DMS53 treated with DMSO at 0.1 percent for 48 hours (cell line): ENCODE results near the gene OLFML2A.
"Not testable (repeated sequence)": the region's sequence is repeated elsewhere in the genome, so short reads cannot be mapped to it uniquely, and the experiment has no call there.

ENCODE experiments used
- DNase-seq: peaks from one replicate; lab custom pipeline; 2025; ENCODE audit not compliant: unreplicated experiment; lab: John Stamatoyannopoulos, UW

Gene OLFML2A

DNA sequence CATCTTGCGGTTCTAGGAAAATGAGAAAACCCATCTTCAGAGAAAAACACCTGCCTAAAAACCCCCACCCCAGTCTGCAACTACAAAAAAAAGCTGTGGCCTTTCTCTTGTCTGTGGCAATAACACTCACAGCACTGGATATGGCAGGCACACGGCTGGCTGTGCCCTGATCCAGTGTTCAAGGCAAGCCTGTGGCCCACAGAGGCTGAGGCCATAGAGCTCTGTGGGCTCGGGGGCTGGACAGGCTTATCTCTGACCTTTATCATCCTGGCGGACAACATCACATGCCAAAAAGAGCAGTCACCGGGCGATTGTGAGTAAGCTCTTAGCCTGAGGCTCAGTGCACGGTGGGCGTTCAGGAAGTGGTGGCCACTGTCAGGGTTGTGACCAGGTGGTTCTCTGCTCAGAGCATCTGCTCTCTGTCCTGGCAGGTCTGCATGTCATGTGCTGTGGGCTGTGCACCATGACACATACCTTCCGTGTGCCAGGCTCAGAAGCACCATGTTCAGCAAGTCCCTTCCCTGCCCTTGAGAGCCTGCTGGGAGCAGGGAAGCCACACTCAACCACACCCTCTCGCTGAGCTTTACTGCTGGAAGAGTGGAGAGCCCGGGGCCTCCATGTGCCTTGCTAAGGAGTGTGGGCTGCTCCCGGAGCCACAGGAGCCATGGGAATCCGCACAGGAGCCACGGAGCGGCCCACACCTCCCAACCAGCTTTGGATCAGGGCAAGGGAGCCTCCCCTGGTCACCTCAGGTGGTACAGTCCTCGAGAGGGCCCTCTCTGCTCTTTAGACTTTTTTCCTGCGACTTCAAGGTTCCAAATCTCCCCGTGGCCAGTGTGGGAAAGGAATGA, 41.7 kb downstream of the OLFML2A start:
- DNase-seq = no peak

DNA sequence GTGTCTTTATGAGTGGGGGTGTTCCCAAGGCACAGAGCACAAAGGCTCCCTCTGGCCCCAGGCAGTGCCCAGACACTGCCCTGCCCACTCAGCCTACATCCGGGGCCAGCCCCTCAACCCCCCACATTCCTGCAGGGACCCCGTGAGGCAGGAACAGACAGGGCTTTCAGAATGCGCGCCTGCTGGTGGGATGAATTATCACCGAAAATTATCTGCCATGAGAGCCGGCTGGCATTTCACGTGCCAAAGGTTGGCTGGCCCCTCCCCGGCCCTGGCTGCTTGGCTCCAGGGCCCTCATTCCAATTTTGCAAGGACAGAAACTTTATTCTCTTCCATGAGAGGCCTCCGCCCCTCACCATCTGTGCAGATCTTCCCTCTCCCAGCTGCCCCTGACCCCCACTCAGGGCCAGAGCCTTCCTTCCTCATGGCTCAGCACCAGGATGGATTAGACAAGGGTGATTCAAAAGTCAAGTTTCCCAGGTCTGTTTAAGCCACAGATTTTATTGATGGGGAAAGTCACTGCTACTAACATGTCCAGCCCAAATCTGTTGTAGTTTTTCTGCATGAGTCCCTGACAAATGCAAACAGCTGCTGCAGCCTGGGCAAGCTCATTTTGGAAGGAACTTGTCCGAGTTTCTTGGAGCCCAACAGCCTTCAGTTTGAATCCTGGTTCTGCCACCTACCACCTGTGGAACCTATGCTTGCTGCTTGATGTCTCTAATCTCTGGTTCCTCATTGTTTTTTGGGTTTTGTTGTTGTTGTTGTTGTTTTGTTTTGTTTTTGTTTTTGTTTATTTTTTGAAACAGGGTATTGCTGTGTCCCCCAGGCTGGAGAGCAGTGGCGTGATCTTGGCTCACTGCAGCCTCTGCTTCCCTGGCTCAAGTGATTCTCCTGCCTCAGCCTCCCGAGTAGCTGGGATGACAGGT, 44.0 kb downstream of the OLFML2A start:
- DNase-seq = no peak

DNA sequence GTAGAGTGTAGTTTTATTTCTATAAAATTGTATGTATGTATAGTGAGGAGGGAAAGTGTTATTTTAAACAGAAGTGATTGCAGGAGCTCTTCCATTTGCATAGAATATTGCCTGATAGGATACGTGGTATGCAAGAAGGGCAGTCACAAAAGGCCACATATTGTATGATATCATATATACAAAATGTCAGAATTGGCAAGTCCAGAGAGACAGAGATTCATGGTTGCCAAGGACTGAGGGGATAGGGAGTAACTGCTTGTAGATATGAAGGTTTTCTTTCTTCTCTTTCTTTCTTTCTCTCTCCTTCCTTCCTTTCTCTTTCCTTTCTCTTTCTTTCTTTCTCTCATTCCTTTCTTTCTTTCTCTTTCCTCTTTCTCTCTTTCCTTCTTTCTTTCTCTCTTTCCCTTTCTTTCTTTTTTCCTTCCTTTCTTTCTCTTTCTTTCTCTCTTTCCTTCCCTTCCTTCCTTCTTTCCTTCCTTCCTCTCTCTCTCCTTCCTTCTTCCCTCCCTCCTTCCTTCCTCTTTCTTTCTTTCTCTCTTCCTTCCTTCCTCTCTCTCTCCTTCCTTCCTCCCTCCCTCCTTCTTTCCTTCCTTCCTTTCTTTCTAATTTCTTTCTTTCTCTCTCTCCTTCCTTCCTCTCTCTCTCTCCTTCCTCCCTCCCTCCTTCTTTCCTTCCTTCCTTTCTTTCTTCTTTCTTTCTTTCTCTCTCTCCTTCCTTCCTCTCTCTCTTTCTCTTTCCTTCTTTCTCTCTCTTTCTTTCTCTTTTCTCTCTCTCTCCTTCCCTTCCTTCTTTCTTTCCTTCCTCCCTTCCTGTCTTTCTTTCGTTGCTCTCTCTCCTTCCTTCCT, 51.8 kb downstream of the OLFML2A start:
- DNase-seq = no peak

DNA sequence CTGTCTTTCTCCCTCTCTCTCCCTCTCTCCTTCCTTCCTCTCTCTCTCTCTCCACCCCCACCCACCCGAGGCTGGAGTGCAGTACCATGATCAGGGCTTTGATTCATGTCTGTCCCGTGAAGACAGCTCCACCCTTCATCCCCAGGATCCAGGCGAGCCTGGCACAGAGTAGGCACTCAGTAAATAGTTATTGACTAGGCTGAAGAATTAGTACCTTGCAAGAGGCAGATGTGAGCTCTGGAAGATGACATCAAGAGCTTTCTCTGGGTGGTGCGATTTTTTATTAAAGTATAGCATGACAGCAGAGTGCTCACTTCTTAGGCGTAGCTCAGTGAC, 52.4 kb downstream of the OLFML2A start:
- DNase-seq = no peak

DNA sequence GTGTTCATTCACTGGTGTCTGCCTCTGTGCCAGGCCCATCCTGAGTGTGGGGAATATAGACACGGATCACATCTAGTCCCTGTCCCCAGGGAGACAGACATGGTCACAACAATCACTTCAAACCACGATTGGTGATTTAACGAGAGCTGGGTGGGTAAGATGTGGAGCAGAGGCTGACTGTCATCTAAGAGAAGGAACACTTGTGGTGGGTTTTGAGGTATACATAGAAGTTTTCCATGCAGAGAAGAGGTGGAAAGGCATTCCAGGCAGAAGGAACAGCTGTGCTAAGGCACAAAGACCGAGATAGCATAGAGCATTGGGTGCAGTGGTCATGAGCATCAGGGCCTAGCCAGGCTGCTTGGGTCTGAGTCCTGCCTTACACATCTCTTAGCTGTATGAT, 53.7 kb downstream of the OLFML2A start:
- no peak for DNase-seq

DNA sequence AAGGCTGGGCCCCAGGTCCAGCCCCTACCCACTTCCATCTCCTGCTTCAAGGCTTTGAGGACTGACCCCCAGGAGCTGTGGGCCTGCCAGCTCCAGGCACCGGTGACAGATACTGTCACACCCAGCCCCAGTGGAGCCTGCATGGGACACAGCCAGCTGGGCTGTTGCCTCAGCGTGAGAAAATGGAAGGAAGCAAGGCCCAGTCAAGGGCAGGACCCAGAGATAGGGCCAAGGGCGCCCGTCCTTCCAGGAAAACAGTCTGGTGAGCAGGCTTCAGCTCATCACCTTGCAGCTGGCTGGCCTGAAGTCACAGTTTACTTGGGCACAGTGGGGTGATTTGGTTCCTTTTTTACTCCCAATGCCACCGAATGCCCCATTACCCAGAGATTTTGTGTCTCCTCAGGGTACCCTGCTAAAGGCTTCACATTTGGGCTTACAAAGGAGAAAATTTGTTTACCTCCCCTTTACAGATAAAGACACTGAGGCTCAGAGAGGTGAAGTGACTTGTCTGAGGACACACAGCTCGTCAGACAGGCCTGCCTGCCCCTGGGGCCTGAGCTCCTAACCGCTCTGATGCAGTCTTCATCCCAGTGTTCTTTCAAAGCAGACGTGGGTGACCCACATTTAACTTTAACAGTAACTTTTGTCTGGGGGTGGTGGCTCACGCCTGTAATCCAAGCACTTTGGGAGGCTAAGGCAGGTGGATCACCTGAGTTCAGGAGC, 54.9 kb downstream of the OLFML2A start:
- DNase-seq = no peak

DNA sequence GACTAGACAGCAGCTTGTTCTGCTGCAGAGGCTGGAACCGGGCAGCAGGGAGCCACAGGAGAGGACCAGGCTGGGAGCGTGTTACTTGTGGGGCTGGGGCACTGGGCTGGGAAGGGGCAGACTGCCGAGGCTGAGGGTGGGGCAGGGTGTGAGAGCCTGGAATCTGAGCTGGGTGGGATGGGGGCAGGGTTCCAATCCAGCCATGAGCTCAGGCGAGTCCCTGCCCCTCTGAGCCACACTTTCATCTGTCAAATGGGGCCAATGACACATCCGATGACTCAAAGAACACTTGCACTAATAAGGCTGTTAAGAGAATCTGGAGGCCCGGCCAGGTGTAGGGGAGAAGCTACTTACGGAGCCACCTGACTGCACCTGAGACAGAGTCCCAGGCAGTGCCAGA, 57.7 kb downstream of the OLFML2A start:
- no peak for DNase-seq

DNA sequence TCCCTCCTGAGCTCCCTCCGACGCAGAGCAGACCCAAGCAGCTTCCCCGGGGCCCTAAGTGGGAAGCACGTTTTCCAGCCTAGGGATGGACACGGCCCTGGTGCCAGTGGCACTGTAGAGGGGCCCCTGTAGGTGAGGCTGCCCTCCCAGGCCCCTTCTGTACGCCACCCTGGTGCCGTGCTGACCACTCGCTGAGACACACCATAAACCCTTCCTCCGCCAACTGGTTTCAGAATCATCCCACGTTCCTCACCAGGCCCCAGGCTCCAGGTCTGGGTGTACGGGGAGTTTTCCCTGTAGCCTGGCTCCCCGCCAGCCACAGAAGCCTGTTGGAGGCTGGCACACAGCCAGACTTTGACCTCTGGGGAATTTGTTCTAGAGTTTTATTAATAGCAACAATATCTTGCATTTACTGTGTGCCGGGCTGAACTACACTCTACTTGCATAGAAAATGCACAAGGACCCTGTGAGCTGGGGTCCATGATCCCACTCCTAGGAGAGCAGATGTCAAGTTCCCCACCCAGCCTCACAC, 58.2 kb downstream of the OLFML2A start:
- DNase-seq = no peak

DNA sequence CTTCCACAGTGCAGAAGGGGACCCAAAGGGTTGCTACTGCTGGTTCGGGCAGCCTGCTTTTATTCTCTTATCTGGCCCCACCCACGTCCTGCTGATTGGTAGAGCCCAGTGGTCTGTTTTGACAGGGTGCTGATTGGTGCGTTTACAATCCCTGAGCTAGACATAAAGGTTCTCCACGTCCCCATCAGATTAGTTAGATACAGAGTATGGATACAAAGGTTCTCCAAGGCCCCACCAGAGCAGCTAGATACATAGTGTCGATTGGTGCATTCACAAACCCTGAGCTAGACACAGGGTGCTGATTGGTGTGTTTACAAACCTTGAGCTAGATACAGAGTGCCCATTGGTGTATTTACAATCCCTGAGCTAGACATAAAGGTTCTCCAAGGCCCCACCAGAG, 61.2 kb downstream of the OLFML2A start:
- DNase-seq = not testable (repeated sequence)

DNA sequence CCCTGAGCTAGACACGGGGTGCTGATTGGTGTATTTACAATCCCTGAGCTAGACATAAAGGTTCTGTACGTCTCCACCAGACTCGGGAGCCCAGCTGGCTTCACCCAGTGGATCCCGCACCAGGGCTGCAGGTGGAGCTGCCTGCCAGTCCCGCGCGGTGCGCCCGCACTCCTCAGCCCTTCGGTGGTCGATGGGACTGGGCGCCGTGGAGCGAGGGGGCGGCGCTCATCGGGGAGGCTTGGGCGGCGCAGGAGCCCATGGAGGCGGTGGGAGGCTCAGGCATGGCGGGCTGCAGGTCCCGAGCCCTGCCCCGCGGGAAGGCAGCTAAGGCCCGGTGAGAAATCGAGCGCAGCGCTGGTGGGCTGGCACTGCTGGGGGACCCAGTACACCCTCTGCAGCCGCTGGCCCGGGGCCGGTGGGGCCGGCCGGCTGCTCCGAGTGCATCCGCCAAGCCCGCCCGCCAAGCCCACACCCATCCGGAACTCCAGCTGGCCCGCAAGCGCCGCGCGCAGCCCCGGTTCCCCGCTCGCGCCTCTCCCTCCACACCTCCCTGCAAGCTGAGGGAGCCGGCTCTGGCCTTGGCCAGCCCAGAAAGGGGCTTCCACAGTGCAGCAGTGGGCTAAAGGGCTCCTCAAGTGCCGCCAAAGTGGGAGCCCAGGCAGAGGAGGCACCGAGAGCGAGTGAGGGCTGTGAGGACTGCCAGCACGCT, 61.8 kb downstream of the OLFML2A start:
- not testable (repeated sequence) for DNase-seq

DNA sequence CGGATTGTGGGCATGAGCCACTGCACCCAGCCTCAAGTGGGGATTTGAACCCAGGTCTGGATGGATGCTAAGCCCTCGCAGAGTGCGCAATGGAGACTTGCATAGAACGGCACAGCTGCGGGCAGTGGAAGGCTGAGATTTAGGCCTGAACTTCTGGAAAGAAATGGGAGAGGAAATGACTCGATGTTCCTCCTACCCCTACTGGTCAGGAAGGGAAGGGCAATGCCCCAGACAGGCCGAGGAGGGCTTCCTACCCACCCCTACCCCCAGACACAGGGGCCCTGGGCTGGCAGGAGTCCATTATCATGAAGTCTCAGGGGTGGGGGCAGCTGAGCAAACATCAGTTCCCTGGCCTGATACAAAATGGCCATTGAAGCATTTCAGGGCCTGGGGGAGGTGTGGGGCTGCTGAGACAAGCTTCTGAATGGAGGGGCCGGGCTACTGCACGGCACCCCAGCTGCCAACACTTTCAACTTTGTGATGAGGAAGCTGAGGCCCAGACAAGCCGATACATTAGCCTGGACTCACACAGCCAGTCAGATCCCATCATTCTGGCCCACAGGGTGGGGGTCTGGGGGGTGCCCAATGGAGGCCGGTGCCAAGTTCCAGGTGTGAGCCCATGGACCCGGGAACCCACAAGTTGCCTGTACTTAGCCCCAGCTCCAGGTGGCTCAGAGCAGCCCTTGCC, 62.8 kb downstream of the OLFML2A start:
- no peak for DNase-seq

DNA sequence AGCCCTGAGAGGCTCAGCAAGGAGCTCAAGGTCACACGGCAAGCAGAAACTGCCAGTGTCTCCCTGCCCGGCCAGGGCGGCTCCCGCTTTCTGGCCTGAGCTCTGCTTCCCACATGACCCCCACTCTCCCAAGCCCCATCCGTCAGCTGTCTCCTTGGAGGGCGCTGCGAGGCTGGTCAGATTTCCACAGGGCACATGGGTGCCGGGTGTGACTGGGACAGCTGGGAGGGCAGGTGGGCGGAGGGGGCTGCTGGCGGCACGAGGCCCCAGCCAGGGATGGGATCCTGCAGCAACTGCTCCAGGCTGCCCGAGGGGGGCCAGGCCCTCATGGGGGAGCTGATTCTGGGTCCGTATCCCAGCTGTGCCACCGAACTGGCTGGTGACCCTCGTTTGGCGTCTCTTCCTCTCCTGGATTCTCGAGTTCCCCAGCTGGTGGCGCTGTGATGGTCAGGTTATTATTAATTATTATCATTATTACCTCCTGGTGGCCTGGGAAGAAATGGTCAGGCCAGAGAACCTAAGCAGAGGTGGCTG, 63.4 kb downstream of the OLFML2A start:
- no peak for DNase-seq

DNA sequence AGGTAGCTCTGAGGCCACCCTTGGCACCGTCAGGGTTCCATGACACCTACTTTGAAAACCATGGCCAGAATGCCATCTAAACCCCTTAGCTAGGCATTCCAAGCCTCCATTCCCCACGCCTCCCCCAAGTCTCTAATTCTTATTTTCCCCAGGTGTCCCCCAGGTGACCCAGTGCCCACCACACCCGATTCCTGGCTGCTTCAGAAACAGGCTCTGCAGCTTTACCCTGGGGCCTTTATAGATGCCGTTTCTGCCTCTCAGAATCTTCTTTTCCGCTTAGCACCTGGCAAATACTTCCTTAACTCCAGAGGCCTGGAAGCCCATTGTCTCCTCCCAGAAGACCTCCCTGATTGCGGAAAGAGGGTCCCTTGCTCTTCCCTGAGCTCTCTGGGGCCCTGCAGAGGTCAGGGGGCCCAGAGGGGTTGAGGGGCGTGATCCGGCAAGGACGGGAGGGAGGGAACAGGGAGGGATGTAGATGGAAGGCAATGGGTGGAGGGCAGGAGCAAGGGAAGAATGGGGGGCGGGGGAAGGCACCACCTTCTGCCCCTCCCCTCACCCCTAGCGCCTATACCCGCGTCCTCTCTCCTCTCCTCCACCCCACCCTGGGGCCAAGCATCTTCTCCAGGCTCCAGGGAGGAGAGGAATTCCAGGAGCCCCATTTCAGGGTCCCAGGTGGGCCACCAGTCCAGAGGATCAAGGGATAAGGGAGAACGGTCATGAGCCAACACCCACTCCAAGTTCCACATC, 64.3 kb downstream of the OLFML2A start:
- DNase-seq = no peak

DNA sequence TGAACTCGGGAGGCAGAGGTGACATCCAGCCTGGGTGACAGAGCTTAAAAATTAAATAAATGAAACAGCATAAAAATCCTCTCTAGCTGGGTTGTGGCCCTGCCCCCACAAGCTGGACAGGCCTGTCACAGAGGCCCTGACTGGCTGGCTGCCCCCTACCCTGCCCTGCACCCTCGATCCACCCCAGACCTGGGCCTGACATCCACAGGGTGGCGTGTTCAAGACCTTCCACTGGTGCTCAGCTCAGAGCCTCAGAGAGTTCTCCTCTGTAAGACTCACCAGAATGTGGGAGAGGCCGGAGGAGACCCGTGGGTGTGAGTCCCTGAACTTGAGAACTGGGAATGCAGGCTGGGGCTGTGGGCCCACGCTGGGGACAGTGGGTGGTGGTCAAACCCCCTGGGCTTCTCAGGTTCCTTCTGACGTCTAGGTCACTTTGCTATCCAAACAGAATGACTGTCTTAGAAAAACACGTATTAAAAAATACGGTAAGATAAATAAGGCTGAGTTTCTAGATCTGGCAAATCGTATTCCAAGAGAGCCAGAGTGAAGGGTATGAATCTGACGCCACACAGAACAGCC, 66.6 kb downstream of the OLFML2A start:
- no peak for DNase-seq

DNA sequence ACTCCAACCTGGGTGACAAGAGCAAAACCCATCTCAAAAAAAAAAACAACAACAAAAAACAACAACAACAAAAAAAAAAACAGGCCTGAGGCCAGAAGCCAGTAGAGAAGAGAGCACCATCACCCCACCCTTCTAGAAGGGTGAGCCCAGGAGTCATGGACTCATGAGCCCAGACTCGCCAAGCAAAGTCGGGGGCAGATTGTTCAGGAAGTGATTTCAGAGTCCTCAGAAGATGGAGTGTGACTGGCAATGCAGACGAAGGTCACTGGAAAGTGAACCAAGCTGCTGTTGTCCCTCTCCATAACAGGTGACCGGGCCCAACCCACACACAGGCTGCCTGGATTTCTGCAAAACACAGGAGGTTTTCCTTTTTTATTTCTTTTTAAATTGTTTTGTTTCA, 67.4 kb downstream of the OLFML2A start:
- no peak for DNase-seq

DNA sequence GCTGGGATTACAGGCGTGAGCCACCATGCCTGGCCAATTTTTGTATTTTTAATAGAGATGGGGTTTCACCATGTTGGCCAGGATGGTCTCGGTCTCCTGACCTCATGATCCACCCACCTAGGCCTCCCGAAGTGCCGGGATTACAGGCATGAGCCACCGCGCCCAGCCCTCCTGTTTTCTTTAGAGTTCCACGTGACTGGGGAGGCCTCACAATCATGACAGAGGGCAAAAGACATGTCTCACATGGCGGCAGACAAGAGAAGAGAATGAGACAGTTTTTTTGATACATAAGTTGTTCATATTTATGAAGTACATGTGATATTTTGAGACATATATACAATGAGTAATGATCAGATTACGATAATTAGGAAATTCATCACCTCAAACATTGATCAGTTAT, 69.5 kb downstream of the OLFML2A start:
- not testable (repeated sequence) for DNase-seq

DNA sequence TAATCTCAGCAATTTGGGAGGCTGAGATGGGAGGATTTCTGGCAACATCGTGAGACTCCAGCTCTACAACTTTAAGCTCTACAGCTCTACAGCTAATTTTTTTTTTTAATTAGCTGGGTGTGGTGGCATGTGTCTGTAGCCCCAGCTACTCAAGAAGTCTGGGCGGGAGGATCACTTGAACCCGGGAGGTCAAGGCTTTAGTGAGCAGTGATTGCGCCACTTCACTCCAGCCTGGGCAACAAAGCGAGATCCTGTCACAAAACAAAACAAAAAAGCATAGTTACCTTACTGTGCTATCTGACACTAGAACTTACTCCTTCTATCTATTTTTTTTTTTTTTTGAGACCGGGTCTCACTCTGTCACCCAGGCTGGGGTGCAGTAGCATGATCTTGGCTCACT, 70.0 kb downstream of the OLFML2A start:
- DNase-seq = no peak

DNA sequence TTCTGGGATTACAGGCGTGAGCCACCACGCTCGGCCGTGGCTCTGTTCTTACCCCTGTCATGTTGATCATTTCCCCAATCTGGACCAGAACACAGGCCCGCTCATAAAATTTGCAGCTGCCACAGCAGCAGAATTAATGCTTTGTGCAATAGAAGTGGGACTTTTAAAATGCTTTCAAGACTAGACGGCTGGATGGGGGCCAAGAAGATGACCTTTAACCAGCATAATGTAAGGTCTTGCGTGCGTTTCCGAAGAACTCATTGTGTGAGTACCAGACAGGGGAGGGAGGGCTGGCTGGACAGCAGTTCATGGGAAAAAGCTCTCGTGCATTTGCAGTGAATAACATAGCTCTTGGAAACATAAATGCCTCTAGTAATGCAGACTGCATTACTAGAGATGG, 72.9 kb downstream of the OLFML2A start:
- no peak for DNase-seq
